ENCODE measurements around the gene CHAC2. TPM values are rescaled to one million over a fixed set of nuclear protein-coding genes. Genes with fewer than 3 reads are reported as not detected.

The CHAC2 gene
- total RNA-seq, 1 donor from 2014 or later = 3.6 TPM

DNA sequence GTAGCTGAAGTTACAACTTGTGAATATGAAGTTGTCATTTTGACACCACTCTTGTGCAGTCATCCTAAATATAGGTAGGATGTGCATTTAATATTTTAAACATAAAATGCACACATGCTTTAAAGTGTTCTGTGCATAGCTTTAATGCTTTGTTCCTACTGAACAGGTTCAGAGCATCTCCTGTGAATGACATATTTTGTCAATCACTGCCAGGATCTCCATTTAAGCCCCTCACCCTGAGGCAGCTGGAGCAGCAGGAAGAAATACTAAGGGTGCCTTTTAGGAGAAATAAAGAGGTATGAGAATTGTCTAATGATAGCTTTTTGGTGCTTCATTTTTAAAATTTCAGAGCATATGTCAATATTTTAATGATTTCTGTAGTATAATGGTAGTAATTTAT lies 33.9 kb downstream of the CHAC2 start:
- no peak for DNase-seq (ENCODE audit: low read depth)
- no peak overlapping the region for H3K27ac Mint-ChIP-seq (ENCODE audit: unreplicated experiment)
- no peaks in the 10 kb centered on the region for H3K27me3 ChIP-seq (ENCODE audit: insufficient read depth, low read length)
- H3K36me3 ChIP-seq (ENCODE audit: insufficient read depth, low read length) = peaks cover 44% of the 10 kb centered on the region
- no peaks in the 10 kb centered on the region for H3K27me3 Mint-ChIP-seq (ENCODE audit: low read depth, unreplicated experiment)
- H3K27ac ChIP-seq (ENCODE audit: low read depth, low read length) = no peak overlapping the region
- no peaks in the 10 kb centered on the region for H3K4me1 ChIP-seq (ENCODE audit: insufficient read depth, low read length)
- peaks cover 5% of the 10 kb centered on the region for H3K4me1 Mint-ChIP-seq (ENCODE audit: low read depth, unreplicated experiment)
- H3K9me3 ChIP-seq (ENCODE audit: insufficient read depth, low read depth, low read length) = no peaks in the 10 kb centered on the region
- TF ChIP-seq CTCF (IDR thresholded peaks at IDR 0.05; ENCODE audit: insufficient read depth, low read depth, low read length) (no peak), EZH2 (IDR thresholded peaks at IDR 0.05; ENCODE audit: insufficient read depth, low read length) (no peak)
- H3K36me3 Mint-ChIP-seq (ENCODE audit: low read depth, unreplicated experiment) = no peaks in the 10 kb centered on the region
- no peak overlapping the region for H3K9ac ChIP-seq (ENCODE audit: low read length)
- H3K9me3 Mint-ChIP-seq (ENCODE audit: unreplicated experiment) = no peaks in the 10 kb centered on the region
- no peak overlapping the region for H3K4me2 ChIP-seq (ENCODE audit: low read length)
- no peak for FAIRE-seq
- H3K4me3 ChIP-seq (ENCODE audit: insufficient read depth, low read depth, low read length) = no peak overlapping the region
- H2AFZ ChIP-seq (ENCODE audit: low read depth, low read length) = no peak overlapping the region
- no peaks in the 10 kb centered on the region for H3K79me2 ChIP-seq (ENCODE audit: insufficient read depth, low read length)
- peaks cover 5% of the 10 kb centered on the region for H4K20me1 ChIP-seq (ENCODE audit: insufficient read depth, low read length)
- H3K4me3 Mint-ChIP-seq (ENCODE audit: unreplicated experiment) = no peak overlapping the region

- Histone ChIP-seq H3K9me3 (ENCODE audit: insufficient read depth, low read depth, low read length) (no peaks in the 10 kb centered on the region), H3K9ac (ENCODE audit: low read length) (no peak overlapping the region), H3K27me3 (ENCODE audit: insufficient read depth, low read length) (no peaks in the 10 kb centered on the region), H4K20me1 (ENCODE audit: insufficient read depth, low read length) (peaks cover 7% of the 10 kb centered on the region), H3K4me1 (ENCODE audit: insufficient read depth, low read length) (no peaks in the 10 kb centered on the region), H3K4me2 (ENCODE audit: low read length) (no peak overlapping the region), H3K36me3 (ENCODE audit: insufficient read depth, low read length) (peaks cover 38% of the 10 kb centered on the region), H3K27ac (ENCODE audit: low read depth, low read length) (no peak overlapping the region), H3K4me3 (ENCODE audit: insufficient read depth, low read depth, low read length) (no peak overlapping the region), H3K79me2 (ENCODE audit: insufficient read depth, low read length) (no peaks in the 10 kb centered on the region), H2AFZ (ENCODE audit: low read depth, low read length) (no peak overlapping the region)
- DNase-seq (ENCODE audit: low read depth) (no peak), FAIRE-seq (no peak)
- Mint-ChIP-seq H3K4me3 (ENCODE audit: unreplicated experiment) (no peak overlapping the region), H3K36me3 (ENCODE audit: low read depth, unreplicated experiment) (no peaks in the 10 kb centered on the region), H3K4me1 (ENCODE audit: low read depth, unreplicated experiment) (peaks cover 5% of the 10 kb centered on the region), H3K9me3 (ENCODE audit: unreplicated experiment) (no peaks in the 10 kb centered on the region), H3K27me3 (ENCODE audit: low read depth, unreplicated experiment) (no peaks in the 10 kb centered on the region), H3K27ac (ENCODE audit: unreplicated experiment) (no peak overlapping the region)
- TF ChIP-seq CTCF (IDR thresholded peaks at IDR 0.05; ENCODE audit: insufficient read depth, low read depth, low read length) (no peak), EZH2 (IDR thresholded peaks at IDR 0.05; ENCODE audit: insufficient read depth, low read length) (no peak)
These were observed 35.1 kb downstream of the CHAC2 start for GRCh38 chr2:53802617-53803151.

DNA sequence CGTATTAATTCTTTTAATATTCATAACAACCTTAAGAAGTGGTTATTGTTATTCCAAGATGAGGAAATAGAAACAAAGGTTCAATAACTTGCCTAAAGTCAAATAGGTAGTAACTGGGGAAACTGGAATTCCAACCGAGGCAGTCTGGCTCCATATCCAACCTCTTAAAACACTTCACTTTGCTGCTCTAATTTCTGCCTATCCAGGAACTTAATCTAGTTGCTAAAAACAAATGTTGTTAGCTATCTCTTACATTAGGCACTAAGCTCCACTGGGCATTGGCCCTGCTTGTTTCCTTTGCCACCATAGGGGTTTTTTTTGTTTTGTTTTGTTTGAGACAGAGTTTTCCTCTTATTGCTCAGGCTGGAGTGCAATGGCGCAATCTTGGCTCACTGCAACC lies 44.0 kb downstream of the CHAC2 start:
- FAIRE-seq (no peak), DNase-seq (ENCODE audit: low read depth) (no peak)
- Mint-ChIP-seq H3K4me3 (ENCODE audit: unreplicated experiment) (no peak overlapping the region), H3K27ac (ENCODE audit: unreplicated experiment) (no peak overlapping the region), H3K9me3 (ENCODE audit: unreplicated experiment) (no peaks in the 10 kb centered on the region), H3K27me3 (ENCODE audit: low read depth, unreplicated experiment) (no peaks in the 10 kb centered on the region), H3K4me1 (ENCODE audit: low read depth, unreplicated experiment) (no peaks in the 10 kb centered on the region), H3K36me3 (ENCODE audit: low read depth, unreplicated experiment) (peaks cover 5% of the 10 kb centered on the region)
- Histone ChIP-seq H3K9ac (ENCODE audit: low read length) (no peak overlapping the region), H4K20me1 (ENCODE audit: insufficient read depth, low read length) (peaks cover 3% of the 10 kb centered on the region), H3K4me2 (ENCODE audit: low read length) (no peak overlapping the region), H2AFZ (ENCODE audit: low read depth, low read length) (no peak overlapping the region), H3K79me2 (ENCODE audit: insufficient read depth, low read length) (no peaks in the 10 kb centered on the region), H3K4me1 (ENCODE audit: insufficient read depth, low read length) (no peaks in the 10 kb centered on the region), H3K4me3 (ENCODE audit: insufficient read depth, low read depth, low read length) (no peak overlapping the region), H3K9me3 (ENCODE audit: insufficient read depth, low read depth, low read length) (no peaks in the 10 kb centered on the region), H3K27me3 (ENCODE audit: insufficient read depth, low read length) (no peaks in the 10 kb centered on the region), H3K27ac (ENCODE audit: low read depth, low read length) (no peak overlapping the region), H3K36me3 (ENCODE audit: insufficient read depth, low read length) (peaks cover 56% of the 10 kb centered on the region)
- TF ChIP-seq EZH2 (IDR thresholded peaks at IDR 0.05; ENCODE audit: insufficient read depth, low read length) (no peak), CTCF (IDR thresholded peaks at IDR 0.05; ENCODE audit: insufficient read depth, low read depth, low read length) (no peak)
